ENCODE results near the gene DLG5. TPM values are rescaled to one million over a fixed set of nuclear protein-coding genes. Genes with fewer than 3 reads are reported as not detected.

Gene DLG5
- total and polyA plus RNA-seq, 11 donors = 5.2 to 27.1 (median 12.8) TPM

DNA sequence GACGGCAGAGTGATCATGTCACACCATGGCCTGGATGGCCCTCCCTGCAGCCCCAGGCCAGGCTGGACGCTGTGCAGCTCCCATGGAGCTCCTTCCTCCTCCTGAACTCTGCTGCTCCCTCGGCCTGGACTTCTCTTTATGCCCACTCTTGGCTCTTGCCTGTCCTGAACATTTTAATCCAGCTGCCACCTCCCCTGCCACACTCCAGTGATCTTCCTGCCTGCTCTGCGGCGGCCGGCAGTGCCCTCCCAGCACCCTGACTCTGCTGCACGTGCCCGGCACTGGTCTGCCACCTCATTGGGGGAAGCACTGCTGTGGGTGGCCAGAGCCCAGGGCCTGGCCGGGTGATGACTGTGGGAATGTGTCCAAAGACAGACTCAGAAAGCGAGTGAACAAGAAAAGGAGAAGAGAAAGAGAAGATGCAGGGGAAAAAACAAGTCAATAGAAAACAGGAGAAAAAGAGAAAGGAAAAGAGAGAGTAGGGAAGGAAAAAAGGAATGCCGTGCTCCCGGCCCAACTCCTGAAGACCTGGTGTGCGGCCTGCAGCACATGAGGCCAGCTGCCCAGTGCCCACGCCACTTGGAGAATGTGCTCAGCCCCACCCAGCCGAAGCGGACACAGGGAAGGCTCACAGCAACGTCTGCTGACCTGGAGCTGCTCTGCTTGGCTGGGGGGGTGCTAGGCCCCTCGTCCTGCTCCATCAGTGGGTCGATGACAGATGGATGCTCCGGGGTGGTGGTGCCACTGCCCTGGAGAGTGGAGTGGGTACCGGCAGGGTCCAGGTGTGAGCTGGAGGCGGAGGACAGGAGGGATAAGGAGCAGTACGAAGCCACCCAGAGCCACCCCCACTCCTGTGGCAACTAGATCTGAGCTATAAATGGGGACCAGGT, 115.9 kb downstream of the DLG5 start:
- Histone ChIP-seq H3K27ac (no peak overlapping the region), H3K9me3 (no peaks in the 10 kb centered on the region), H3K36me3 (peaks cover 0 to 98% (median 87%) of the 10 kb centered on the region in 9 donors), H3K27me3 (no peaks in the 10 kb centered on the region), H3K4me1 (no peaks in the 10 kb centered on the region), H3K4me3 (no peak overlapping the region)
- no peak for DNase-seq
- WGBS, 4 donors = 92 to 93% (median 92%) methylated on average over 23 of the region's 23 CpGs
- ATAC-seq = no peak
- intact Hi-C loops (cut with DNase I) = no loop called here
- TF ChIP-seq POLR2A (IDR thresholded peaks at IDR 0.05) = no peak
- TF ChIP-seq, protein P1, sequence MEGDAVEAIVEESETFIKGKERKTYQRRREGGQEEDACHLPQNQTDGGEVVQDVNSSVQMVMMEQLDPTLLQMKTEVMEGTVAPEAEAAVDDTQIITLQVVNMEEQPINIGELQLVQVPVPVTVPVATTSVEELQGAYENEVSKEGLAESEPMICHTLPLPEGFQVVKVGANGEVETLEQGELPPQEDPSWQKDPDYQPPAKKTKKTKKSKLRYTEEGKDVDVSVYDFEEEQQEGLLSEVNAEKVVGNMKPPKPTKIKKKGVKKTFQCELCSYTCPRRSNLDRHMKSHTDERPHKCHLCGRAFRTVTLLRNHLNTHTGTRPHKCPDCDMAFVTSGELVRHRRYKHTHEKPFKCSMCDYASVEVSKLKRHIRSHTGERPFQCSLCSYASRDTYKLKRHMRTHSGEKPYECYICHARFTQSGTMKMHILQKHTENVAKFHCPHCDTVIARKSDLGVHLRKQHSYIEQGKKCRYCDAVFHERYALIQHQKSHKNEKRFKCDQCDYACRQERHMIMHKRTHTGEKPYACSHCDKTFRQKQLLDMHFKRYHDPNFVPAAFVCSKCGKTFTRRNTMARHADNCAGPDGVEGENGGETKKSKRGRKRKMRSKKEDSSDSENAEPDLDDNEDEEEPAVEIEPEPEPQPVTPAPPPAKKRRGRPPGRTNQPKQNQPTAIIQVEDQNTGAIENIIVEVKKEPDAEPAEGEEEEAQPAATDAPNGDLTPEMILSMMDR (IDR thresholded peaks at IDR 0.05) = no peak

DNA sequence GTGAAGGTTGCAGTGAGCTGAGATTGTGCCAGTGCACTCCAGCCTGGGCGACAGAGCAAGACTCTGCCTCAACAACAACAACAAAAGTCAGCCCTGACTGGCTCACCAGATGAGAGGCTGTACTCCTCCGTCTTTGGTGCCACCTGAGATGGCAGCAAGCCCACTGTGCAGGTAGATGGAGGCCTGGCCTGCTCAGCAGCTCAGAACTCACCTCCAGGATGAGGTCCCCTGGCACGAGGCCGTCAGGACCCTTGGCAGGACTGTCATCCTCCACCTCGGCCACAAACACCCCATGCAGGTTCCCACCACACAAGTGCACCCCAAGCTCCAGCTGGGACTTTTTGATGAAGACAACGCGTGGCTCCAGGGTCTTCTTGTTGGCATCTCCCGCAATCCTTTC, 117.2 kb downstream of the DLG5 start:
- Histone ChIP-seq H3K9me3 (no peaks in the 10 kb centered on the region), H3K27me3 (no peaks in the 10 kb centered on the region), H3K4me3 (no peak overlapping the region), H3K36me3 (peaks cover 0 to 99% (median 86%) of the 10 kb centered on the region in 9 donors), H3K4me1 (no peaks in the 10 kb centered on the region), H3K27ac (no peak overlapping the region)
- intact Hi-C loops (cut with DNase I) = no loop called here
- 96 to 100% (median 96%) methylated on average over 7 to 8 of the region's 8 CpGs for WGBS, 4 donors
- DNase-seq (no peak), ATAC-seq (no peak)
- no peak for TF ChIP-seq POLR2A (IDR thresholded peaks at IDR 0.05)
- TF ChIP-seq, protein P1 (IDR thresholded peaks at IDR 0.05) = no peak

DNA sequence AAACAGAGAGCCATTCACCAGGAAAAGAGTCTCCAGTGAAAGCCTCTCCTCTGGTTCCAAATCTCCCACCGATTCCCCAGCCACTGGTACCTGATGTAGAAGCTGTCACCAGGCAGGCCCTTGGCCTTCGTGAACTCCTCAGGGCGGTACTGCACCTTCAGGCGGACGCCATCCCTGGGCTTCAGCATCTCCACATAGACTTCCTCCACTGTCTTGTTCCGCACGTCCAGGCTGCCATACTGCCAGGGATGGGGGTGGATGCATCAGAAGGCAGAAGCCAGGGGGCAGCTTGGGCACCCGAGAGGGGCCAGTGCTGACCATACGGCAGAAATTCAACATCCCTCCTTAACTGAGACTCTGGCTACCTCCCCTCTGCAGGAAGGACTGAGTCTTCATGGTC, 118.8 kb downstream of the DLG5 start:
- Histone ChIP-seq H3K4me3 (no peak overlapping the region), H3K36me3 (peaks cover 0 to 97% (median 78%) of the 10 kb centered on the region in 9 donors), H3K27ac (no peak overlapping the region), H3K4me1 (no peaks in the 10 kb centered on the region), H3K27me3 (no peaks in the 10 kb centered on the region), H3K9me3 (no peaks in the 10 kb centered on the region)
- WGBS, 4 donors = 94 to 96% (median 95%) methylated on average over 9 of the region's 9 CpGs
- no peak for DNase-seq
- ATAC-seq = no peak
- intact Hi-C loops (cut with DNase I) = no loop called here
- TF ChIP-seq, protein P1 (IDR thresholded peaks at IDR 0.05) = no peak
- no peak for TF ChIP-seq POLR2A (IDR thresholded peaks at IDR 0.05)

DNA sequence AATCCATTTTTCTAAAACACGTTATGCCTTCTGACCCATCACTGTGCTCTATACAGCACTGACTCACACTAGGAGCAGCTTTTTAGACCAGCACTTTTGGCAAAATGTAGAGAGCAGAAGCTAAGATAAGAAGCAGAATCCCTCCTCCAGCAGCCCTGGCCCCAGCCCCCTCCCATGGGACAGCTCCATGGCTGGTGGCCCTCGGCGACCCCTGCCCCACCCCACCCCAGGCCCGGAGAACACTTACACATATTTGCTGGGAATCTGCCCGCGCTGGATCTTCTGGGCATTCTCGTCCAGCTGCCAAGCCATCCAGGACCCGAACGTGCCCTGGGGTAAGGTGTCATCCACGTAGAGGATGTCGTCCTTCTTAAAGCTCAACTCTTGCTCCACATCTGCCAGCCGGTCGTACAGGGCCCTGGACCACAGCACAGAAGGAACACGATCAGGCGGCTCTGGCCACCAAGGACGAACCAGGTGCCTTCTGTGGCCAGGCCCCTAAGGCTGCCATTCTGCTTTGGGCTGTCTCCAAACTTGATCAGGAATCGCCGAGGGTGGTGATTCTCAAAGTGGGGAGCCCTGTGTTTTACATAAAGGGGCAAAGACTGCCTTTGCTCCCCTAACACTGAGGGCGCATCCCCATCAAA, 119.9 kb downstream of the DLG5 start:
- TF ChIP-seq POLR2A (IDR thresholded peaks at IDR 0.05) = no peak
- Histone ChIP-seq H3K36me3 (peaks cover 0 to 98% (median 73%) of the 10 kb centered on the region in 9 donors), H3K4me1 (no peaks in the 10 kb centered on the region), H3K4me3 (no peak overlapping the region), H3K27ac (no peak overlapping the region), H3K9me3 (no peaks in the 10 kb centered on the region), H3K27me3 (no peaks in the 10 kb centered on the region)
- intact Hi-C loops (cut with DNase I) = no loop called here
- 86 to 90% (median 89%) methylated on average over 19 of the region's 19 CpGs for WGBS, 4 donors
- ATAC-seq (no peak), DNase-seq (no peak)

Data from heart left ventricle (tissue), 16 donors.